IPS-20b (cell line): ENCODE results near the gene NOS3.

Experiments
- H3K27ac ChIP-seq: one replicate; pipeline ENCODE4 v1.5.1; 2013; ENCODE audit warnings: low read length
- H3K27me3 ChIP-seq: 2 replicates; pipeline ENCODE4 v1.6.1; 2013; ENCODE audit warnings: mild to moderate bottlenecking, low read length, inconsistent platforms; ENCODE audit not compliant: insufficient read depth
- H3K36me3 ChIP-seq: 2 replicates; pipeline ENCODE4 v1.6.1; 2013; ENCODE audit warnings: low read depth, mild to moderate bottlenecking, inconsistent platforms, low read length, moderate library complexity; ENCODE audit not compliant: insufficient read depth
- H3K4me1 ChIP-seq: 2 replicates; pipeline ENCODE4 v1.6.1; 2013; ENCODE audit warnings: mild to moderate bottlenecking, control low read depth, inconsistent platforms, low read length, moderate library complexity; ENCODE audit not compliant: insufficient read depth
- H3K4me3 ChIP-seq: 2 replicates; pipeline ENCODE4 v1.5.1; 2013; ENCODE audit warnings: mild to moderate bottlenecking, low read length, inconsistent platforms
- H3K9ac ChIP-seq: 2 replicates; pipeline ENCODE4 v1.6.1; 2013; ENCODE audit warnings: low read depth, mild to moderate bottlenecking, inconsistent platforms, low read length, moderate library complexity
- H3K9me3 ChIP-seq: 2 replicates; pipeline ENCODE4 v1.6.1; 2013; ENCODE audit warnings: mild to moderate bottlenecking, low read depth, low read length, inconsistent platforms; ENCODE audit not compliant: insufficient read depth

NOS3 gene

DNA sequence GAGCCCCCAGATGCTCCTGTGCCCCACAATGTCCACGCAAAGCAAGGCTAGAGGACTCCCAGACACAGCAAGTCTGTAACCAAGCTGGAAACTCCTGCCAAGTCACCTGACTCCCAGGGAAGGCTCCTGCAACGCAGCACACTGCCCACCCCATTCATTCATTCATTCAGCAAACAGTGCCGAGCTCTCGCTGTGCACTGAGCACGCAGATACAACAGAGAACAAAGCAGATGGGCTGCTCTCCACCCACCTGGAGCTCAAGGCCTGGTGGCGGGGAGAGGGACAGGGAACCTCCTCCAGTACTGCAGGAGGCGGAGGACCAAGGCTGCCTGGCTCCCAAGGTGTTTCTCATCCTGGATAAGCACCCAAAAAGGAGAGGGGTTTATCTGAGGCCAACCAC, 21.3 kb upstream of the NOS3 start:
- H3K4me1 ChIP-seq = no peaks in the 10 kb centered on the region; the same call in 1 of the 2 replicates
- peaks cover 5% of the 10 kb centered on the region; the same call in 1 of the 2 replicates for H3K27me3 ChIP-seq
- no peak overlapping the region for H3K9ac ChIP-seq
- H3K4me3 ChIP-seq = no peak overlapping the region
- no peaks in the 10 kb centered on the region for H3K36me3 ChIP-seq
- no peaks in the 10 kb centered on the region for H3K9me3 ChIP-seq
- no peak overlapping the region for H3K27ac ChIP-seq

- H3K4me1 ChIP-seq = peaks cover 2% of the 10 kb centered on the region; the same call in 1 of the 2 replicates
- no peaks in the 10 kb centered on the region for H3K36me3 ChIP-seq
- H3K9me3 ChIP-seq = no peaks in the 10 kb centered on the region
- H3K4me3 ChIP-seq = no peak overlapping the region
- H3K9ac ChIP-seq = no peak overlapping the region
- no peak overlapping the region for H3K27ac ChIP-seq
- peaks cover 13% of the 10 kb centered on the region for H3K27me3 ChIP-seq
Measured at GRCh38 chr7:150970424-150970823, 20.4 kb upstream of the NOS3 start.

- no peak overlapping the region for H3K27ac ChIP-seq
- H3K9ac ChIP-seq = no peak overlapping the region
- peaks cover 23% of the 10 kb centered on the region for H3K27me3 ChIP-seq
- no peaks in the 10 kb centered on the region for H3K9me3 ChIP-seq
- H3K36me3 ChIP-seq = no peaks in the 10 kb centered on the region
- H3K4me3 ChIP-seq = no peak overlapping the region
- peaks cover 11% of the 10 kb centered on the region; the same call in 1 of the 2 replicates for H3K4me1 ChIP-seq
Measured at GRCh38 chr7:150971242-150972022, 19.4 kb upstream of the NOS3 start.

DNA sequence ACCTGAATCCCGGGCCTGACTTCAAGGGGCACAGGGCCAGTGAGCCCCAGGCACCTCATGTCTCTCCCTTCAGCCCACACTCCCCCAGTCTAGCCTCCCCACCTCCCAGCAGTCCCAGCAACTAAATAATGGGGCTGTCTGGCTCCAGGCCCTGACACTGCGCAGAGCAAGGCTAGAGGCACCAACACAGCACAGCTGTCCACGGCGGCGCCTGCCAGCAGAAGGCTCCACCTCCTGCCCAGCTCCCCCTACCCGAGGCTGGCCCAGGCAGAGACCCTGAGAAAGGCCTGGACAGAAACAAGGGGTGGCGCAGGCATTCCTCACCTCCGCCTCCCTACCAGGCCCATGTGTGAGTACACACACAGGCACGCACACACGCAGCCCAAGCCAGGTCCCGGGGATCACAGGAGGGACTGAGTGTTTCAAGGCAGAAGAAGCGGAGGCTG, 18.8 kb upstream of the NOS3 start:
- Histone ChIP-seq H3K4me3 (no peak overlapping the region), H3K27me3 (peaks cover 30% of the 10 kb centered on the region), H3K27ac (no peak overlapping the region), H3K9me3 (no peaks in the 10 kb centered on the region), H3K9ac (no peak overlapping the region), H3K36me3 (no peaks in the 10 kb centered on the region), H3K4me1 (peaks cover 15% of the 10 kb centered on the region; the same call in 1 of the 2 replicates)

DNA sequence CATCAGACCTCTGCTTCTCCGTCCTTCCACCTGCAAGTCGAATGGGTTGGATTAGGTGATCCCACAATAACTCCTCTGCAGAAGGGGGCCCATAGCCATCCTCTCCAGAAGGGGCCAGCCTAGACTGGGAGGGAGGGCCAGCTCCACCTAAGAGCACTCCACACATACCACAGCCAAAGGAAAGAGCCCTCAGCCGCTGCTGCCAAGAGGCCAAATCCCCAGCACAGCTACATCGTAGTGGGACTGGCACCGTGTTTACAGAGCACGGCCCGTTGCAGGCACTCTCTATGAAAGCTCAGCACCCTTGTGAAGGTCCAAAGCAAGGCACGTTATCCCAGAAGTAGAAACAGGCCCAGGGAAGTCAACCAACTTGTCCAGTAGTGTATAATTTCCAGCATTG, 18.1 kb upstream of the NOS3 start:
- Histone ChIP-seq H3K9ac (no peak overlapping the region), H3K27ac (no peak overlapping the region), H3K4me3 (no peak overlapping the region), H3K4me1 (peaks cover 17% of the 10 kb centered on the region; the same call in 1 of the 2 replicates), H3K27me3 (peaks cover 34% of the 10 kb centered on the region), H3K36me3 (no peaks in the 10 kb centered on the region), H3K9me3 (no peaks in the 10 kb centered on the region)

GRCh38 chr7:150973571-150974451, 17.0 kb upstream of the NOS3 start:
- H3K9ac ChIP-seq = no peak overlapping the region

DNA sequence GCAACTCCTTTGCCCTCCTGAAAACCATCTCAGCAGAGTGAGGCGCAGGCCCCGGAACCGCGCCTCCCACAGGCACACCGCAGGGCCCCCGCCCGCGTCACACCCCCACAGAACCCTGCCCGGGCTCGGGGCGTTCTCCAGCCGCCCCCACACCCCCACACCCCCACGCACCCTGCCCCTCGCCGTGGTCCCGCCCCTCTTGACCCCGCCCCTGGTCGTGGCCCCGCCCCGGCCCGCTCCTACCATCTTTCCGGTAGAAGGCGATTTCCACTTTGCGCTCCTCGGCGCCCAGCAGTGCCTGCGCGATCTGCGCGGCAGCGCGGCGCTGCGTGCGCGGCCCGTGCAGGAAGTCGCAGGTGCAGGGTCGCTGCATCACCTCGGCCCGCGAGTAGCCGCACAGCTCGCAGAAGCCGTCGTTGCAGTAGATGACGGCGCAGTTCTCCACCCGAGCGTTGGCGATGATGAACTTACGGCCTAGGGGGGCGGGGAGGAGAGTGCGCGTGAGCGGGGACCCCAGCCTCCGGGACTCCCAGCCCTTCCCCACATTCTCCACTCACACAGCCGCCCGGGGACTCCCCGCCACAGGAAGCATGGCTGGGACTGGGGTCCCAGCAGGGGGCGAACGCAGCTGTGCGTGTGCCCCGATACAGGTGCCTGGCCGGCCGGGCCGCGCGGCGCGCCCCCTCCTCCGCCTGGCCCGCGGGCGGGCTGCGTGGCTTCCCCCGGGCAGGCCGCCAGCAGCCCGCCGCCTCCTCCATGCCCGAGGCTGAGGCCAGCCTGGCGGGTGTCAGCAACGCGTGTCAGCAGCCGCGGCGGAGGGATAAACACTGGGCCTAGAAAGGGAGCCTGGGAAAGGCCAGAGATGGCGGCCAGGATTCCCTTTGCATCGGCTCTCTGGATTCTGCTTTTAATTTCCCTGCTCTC, 16.1 kb upstream of the NOS3 start:
- Histone ChIP-seq H3K9ac (peak overlapping the region; percentile 41; the same call in 1 of the 2 replicates), H3K4me1 (peaks cover 21% of the 10 kb centered on the region; the same call in 1 of the 2 replicates), H3K4me3 (peak overlapping the region; percentile 78), H3K36me3 (no peaks in the 10 kb centered on the region), H3K9me3 (no peaks in the 10 kb centered on the region), H3K27ac (no peak overlapping the region), H3K27me3 (peaks cover 39% of the 10 kb centered on the region)

More at GRCh38 chr7:150973571-150974451, 17.0 kb upstream of the NOS3 start:
- Histone ChIP-seq H3K4me1 (peaks cover 17% of the 10 kb centered on the region; the same call in 1 of the 2 replicates), H3K4me3 (peak overlapping the region; percentile 78; the same call in 1 of the 2 replicates), H3K27ac (no peak overlapping the region), H3K9me3 (no peaks in the 10 kb centered on the region), H3K27me3 (peaks cover 34% of the 10 kb centered on the region), H3K36me3 (no peaks in the 10 kb centered on the region)

DNA sequence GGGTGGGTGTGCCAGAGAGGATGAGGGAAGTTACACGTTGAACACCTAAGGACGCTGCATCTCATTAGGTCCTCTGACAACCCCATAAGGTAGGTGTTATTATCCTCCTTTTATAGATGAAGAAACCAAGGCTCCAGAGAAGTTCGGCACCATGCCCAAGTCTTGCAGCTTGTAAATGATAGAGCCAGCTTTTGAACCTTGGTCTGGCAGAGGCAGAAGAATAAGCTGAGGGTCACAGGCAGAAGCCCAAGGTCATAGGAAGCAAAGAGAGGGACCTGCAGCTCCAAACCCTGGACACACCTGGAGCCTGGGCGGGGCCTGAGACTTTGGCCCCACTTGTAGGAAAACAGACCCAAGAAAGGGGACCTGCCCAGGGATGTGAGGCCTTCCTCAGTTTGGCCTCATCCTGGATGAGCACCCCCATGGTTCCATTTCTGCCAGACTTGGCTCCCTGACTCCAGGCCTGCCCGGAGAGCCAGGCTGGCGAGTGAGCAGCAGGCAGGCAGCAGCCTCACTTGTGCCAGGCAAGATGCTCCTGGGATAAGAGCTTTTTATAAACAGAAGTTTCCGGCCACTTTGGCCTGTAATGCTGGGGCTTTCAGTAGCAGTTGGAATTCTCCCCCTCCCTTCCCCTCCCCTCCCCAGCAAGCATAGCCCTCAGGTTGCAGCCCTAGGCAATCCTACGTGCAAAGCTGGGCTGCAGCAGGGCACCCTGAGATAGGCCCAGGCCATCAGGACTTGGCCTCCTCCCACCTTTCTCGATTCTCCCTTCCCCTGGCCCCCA, 15.1 kb upstream of the NOS3 start:
- H3K36me3 ChIP-seq = no peaks in the 10 kb centered on the region
- H3K4me3 ChIP-seq = peak overlapping the region; percentile 78; the same call in 1 of the 2 replicates
- H3K9ac ChIP-seq = no peak overlapping the region; the same call in 1 of the 2 replicates
- no peak overlapping the region for H3K27ac ChIP-seq
- H3K27me3 ChIP-seq = peaks cover 49% of the 10 kb centered on the region
- no peaks in the 10 kb centered on the region for H3K9me3 ChIP-seq
- H3K4me1 ChIP-seq = peaks cover 31% of the 10 kb centered on the region; the same call in 1 of the 2 replicates

- Histone ChIP-seq H3K36me3 (no peaks in the 10 kb centered on the region), H3K9me3 (no peaks in the 10 kb centered on the region), H3K27me3 (peaks cover 60% of the 10 kb centered on the region), H3K4me1 (peaks cover 34% of the 10 kb centered on the region; the same call in 1 of the 2 replicates), H3K9ac (peak overlapping the region; percentile 37; the same call in 1 of the 2 replicates), H3K4me3 (peak overlapping the region; percentile 69), H3K27ac (no peak overlapping the region)
Measured at GRCh38 chr7:150976529-150977381, 14.1 kb upstream of the NOS3 start.
